GM21786 (cell line): ENCODE results near the gene WDR43.

ENCODE experiments used
- ATAC-seq: cut with Tn5 transposase; IDR thresholded peaks from one replicate; pipeline ENCODE4 v1.9.1; 2021; ENCODE audit not compliant: unreplicated experiment

WDR43 gene, protein sequence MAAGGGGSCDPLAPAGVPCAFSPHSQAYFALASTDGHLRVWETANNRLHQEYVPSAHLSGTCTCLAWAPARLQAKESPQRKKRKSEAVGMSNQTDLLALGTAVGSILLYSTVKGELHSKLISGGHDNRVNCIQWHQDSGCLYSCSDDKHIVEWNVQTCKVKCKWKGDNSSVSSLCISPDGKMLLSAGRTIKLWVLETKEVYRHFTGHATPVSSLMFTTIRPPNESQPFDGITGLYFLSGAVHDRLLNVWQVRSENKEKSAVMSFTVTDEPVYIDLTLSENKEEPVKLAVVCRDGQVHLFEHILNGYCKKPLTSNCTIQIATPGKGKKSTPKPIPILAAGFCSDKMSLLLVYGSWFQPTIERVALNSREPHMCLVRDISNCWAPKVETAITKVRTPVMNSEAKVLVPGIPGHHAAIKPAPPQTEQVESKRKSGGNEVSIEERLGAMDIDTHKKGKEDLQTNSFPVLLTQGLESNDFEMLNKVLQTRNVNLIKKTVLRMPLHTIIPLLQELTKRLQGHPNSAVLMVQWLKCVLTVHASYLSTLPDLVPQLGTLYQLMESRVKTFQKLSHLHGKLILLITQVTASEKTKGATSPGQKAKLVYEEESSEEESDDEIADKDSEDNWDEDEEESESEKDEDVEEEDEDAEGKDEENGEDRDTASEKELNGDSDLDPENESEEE

GRCh38 chr2:28894470-28895188 lies at the start of gene WDR43:
Gene WDR43 (plus strand): TSS chr2:28894667. CDS start chr2:28894699, 32 bp downstream.
- peak; percentile 89 for ATAC-seq

GRCh38 chr2:28855193-28855592 lies 39.3 kb upstream of the WDR43 start:
- ATAC-seq, result no peak

- no peak for ATAC-seq
Measured at GRCh38 chr2:28855977-28856376, 38.5 kb upstream of the WDR43 start.

- no peak for ATAC-seq
Measured at GRCh38 chr2:28868611-28869010, 25.9 kb upstream of the WDR43 start.

- peak; percentile 19 for ATAC-seq
Measured at GRCh38 chr2:28869494-28870145, 24.8 kb upstream of the WDR43 start.

DNA sequence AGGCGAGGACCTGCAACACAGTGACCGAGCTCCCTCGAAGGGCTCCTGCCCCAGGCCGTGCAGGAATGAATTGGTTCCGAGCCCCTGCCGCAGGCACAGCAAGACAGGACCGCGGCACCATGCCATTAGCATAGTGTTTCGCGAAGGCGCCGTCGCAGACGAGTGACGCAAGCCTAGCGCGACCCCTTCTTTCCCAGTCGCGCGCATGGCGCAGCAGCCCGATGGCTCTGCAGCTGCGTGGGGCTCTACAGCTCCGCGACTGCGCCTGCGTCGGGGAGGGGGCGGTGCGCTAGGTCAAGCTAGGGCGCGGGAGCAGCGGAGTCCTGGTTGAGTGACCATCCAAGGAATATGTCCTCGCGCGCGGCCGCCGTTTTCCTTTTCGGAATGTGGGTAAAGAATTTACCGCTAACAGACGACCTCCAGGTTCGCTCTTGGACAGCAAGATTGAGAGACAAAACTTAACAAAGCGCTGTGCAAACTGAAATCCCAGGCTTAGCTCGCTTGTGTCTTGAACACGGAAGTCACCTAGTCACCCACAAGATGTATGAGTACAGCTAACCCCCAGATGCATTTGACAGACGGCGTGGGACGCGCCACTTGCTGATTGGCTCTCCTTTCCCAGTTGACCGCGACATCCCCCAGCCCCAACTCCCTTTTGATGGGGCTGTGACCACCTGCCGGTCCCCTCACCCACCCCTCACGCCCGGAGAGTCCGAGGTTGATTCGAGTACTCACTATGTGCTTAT lies 24.1 kb upstream of the WDR43 start, which contains the start of gene TRMT61B:
TSS of gene TRMT61B (minus strand) at position 164 of the 746 bp plus-strand sequence. CDS start at position 132, 32 bp downstream.
- peak; percentile 96 for ATAC-seq

DNA sequence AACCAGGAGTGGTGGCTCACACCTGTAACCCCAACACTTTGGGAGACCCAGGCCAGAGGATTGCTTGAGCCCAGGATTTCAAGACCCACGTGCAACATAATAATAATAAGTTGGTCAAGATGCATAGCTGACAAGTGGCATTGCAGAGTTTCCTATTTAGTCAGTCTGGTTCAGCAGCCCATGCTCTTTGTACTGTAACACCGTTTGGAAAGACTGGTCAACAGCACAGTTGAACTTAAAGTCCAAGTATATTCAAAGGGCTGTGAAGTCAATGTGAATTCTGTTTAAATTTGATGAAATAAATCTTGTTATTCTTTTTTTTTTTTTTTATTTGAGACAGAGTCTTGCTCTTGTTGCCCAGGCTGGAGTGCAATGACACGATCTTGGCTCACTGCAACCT lies 22.8 kb upstream of the WDR43 start:
- ATAC-seq, result no peak

DNA sequence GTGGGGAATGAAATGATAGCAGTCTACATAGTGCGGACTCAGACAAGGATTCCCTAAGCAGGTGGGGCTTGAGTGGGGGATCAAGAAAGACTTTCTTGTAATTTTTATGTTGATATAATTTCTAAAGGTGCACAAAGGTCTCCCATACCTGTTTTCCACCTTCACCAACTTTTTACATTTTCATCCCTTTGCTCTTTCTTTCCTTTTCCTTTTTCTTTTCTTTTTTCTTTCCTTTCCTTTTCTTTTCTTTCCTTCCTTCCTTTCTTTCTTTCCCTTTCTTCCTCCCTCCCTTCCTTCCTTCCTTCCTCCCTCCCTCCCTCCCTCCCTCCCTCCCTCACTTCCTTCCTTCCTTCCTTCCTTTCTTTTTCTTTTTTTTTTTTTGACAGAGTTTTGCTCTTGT lies 14.3 kb upstream of the WDR43 start:
- ATAC-seq, result no peak

DNA sequence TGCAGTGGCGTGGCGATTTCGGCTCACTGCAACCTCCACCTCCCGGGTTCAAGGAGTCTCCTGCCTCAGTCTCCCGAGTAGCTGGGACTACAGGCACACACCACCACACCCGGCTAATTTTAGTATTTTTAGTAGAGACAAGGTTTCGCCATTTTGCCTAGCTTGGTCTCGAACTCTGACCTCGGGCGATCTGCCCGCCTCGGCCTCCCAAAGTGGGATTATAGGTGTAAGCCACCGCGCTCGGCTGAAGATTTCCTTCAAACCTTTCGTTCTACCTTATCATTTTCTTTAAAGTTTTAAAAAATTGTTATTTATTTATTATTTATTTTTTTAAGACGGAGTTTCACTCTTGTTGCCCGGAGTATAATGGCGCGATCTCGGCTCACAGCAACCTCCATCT lies 979 bp upstream of the WDR43 start:
- no peak for ATAC-seq

DNA sequence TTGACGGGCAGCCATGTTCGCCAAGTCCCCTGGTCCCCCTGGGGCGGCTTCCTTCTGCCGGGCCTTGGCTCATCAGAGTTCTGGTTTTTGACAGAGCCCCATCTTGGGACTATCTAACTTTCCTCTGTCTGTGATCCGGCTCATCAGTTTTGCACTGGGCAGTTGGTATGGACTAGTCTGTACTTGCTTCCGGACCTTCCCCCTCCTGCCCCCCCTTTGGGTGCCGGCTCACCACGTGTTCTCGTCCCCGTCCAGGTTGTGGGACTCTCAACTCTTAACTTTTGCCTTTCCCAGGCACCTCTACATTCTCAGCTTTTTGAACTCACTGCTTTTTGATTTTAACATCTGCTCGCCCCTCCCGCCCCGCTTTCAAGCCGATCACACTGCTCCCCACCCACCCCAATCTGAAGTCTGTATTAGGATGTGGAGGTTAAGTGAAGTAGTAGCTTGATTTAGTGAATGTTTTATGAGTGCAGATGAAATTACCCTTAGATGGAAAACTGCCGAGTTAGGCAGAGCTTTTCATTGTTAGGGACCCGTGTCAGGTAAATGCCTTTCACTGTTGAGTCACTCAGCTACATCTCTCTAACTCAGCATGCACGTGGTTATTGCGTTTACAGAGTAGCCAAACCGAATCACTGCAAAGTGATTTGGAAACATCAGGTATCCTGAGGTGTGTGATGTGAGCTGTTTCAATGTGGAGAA lies 874 bp downstream of the WDR43 start:
- ATAC-seq, result peak; percentile 24

- ATAC-seq, result no peak
Measured at GRCh38 chr2:28896906-28897305, 2.4 kb downstream of the WDR43 start.

DNA sequence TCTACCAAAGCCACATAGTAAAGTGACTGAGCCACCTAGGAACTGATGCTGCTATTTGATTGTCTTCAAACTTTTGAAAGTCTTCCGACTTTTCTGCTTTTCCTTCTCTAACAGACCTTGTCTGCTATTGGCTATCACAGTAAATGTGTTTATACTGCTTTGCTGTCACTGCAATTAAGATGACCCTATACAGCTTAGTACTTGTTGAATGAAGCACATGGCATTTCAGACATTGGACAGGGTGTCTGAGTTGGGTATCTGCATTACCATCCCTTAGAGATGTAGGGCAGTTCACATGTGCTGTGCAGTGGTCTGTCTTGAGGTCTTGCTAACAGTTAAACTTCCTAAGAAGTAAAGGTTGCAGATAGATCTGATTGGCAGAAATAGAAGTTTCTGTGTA lies 3.6 kb downstream of the WDR43 start:
- ATAC-seq, result no peak

DNA sequence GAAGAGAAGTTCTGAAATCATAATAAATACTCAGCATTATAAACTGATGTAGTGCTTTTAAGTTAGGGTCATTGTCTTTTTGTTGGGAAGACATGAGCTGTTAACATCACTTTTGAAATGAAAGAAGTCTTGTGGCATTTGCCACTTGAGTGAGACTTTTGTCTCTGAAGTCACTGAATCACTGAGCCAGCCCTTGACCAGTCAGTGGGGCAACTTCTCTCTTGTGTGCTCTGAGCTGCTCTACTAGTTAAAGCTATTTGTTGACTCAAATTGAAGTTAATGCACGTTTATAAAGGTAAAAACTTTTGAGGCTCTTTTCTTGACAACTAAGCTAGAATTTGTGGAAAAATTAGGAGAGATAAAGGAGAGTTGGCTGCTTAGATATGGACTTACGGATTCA lies 6.7 kb downstream of the WDR43 start:
- ATAC-seq, result no peak

- no peak for ATAC-seq
Measured at GRCh38 chr2:28901841-28902240, 7.4 kb downstream of the WDR43 start.

- ATAC-seq, result no peak
Measured at GRCh38 chr2:28902584-28902983, 8.1 kb downstream of the WDR43 start.

- ATAC-seq, result no peak
Measured at GRCh38 chr2:28904295-28904694, 9.8 kb downstream of the WDR43 start.

GRCh38 chr2:28904802-28905457 lies 10.5 kb downstream of the WDR43 start:
- ATAC-seq, result no peak

DNA sequence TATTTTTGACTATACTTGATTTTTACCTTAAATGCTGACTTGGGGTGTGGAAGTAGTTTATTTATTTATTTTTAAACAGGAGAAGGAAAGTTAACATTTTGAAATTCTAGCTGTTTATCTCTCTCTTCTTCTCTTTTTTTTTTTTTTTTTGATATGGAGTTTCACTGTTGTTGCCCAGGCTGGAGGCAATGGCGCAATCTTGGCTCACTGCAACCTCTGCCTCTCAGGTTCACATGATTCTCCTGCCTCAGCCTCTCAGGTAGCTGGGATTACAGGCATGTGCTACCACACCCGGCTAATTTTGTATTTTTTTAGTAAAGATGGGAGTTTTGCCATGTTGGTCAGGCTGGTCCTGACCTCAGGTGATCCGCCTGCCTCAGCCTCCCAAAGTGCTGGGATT lies 11.1 kb downstream of the WDR43 start:
- no peak for ATAC-seq

- ATAC-seq, result no peak
Measured at GRCh38 chr2:28906376-28906775, 11.9 kb downstream of the WDR43 start.
